Activated CD4-positive, alpha-beta T cell treated with anti-CD3 and anti-CD28 coated beads for 4 hours (primary cell): ENCODE measurements around the gene ZNF598.
A peak's percentile ranks its signal among the peaks of the same experiment; 100 is the strongest.
"Not testable (repeated sequence)": the region's sequence is repeated elsewhere in the genome, so short reads cannot be mapped to it uniquely, and the experiment has no call there.

Experiments used
- DNase-seq, 2 donors: peaks; one replicate each; pipeline ENCODE4 v3.0.0-alpha.2; 2020

ZNF598 gene

GRCh38 chr16:1974157-1975070 is 35.2 kb downstream of the ZNF598 start:
- no peak for DNase-seq

- DNase-seq = no peak
Measured at GRCh38 chr16:1973461-1974156, 36.0 kb downstream of the ZNF598 start.

GRCh38 chr16:1972490-1972877 is 37.1 kb downstream of the ZNF598 start:
- DNase-seq = no peak

GRCh38 chr16:1971796-1972489 is 37.7 kb downstream of the ZNF598 start, which contains the start of gene TBL3:
Gene TBL3 (plus strand): TSS chr16:1972053. CDS start chr16:1972165, 112 bp downstream.
- peak; percentile 92 to 94 for DNase-seq

- DNase-seq = no peak
Measured at GRCh38 chr16:1968146-1968953, 41.3 kb downstream of the ZNF598 start.

- no peak for DNase-seq
Measured at GRCh38 chr16:1966460-1966859, 43.2 kb downstream of the ZNF598 start, which contains the start of gene RNF151. Gene RNF151 (plus strand): TSS chr16:1966856. CDS start chr16:1966882, 26 bp downstream.

- DNase-seq = no peak
Measured at GRCh38 chr16:1965396-1966001, 44.1 kb downstream of the ZNF598 start.

GRCh38 chr16:1964506-1965395 is 44.9 kb downstream of the ZNF598 start, which contains the start of gene RPS2:
Gene RPS2 (minus strand): TSS chr16:1964826. CDS start chr16:1964625, 201 bp downstream.
- peak; percentile 98 to 99 for DNase-seq

- peak; percentile 45 to 51 for DNase-seq
Measured at GRCh38 chr16:1963806-1964505, 45.7 kb downstream of the ZNF598 start.

- not testable (repeated sequence) for DNase-seq
Measured at GRCh38 chr16:1962161-1963153, 47.2 kb downstream of the ZNF598 start.

- no peak for DNase-seq
Measured at GRCh38 chr16:1961651-1962067, 48.0 kb downstream of the ZNF598 start.

GRCh38 chr16:1960665-1961630 is 48.7 kb downstream of the ZNF598 start:
- DNase-seq = peak in 1 of 2 donors; percentile 40

GRCh38 chr16:1959269-1960039 is 50.2 kb downstream of the ZNF598 start, which contains the start of gene NDUFB10:
Gene NDUFB10 (plus strand): TSS chr16:1959538. CDS start chr16:1959625, 87 bp downstream.
- DNase-seq = peak; percentile 87 to 90

- DNase-seq = no peak
Measured at GRCh38 chr16:1958715-1959268, 50.8 kb downstream of the ZNF598 start.

GRCh38 chr16:1958143-1958491 is 51.5 kb downstream of the ZNF598 start:
- DNase-seq = not testable (repeated sequence)
